ENCODE results near the gene LMF2.

DNA sequence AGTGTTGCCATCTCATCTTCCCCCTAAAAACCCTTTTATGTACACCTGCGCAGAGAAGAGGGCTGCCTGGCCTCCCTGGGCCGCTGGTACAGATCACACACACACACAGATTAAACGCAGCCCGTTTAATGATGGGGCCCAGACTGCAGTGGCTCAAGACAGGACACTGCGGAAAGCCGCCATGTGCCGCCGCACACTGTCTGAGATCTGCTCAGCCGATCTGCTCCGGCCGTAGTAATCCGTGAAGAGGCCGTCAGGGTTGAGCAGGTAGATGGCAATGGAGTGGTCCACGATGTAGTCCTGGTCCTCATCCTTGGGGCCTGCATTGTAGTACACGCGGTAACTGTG is 15.9 kb upstream of the LMF2 start:
- TF ChIP-seq, protein P1, sequence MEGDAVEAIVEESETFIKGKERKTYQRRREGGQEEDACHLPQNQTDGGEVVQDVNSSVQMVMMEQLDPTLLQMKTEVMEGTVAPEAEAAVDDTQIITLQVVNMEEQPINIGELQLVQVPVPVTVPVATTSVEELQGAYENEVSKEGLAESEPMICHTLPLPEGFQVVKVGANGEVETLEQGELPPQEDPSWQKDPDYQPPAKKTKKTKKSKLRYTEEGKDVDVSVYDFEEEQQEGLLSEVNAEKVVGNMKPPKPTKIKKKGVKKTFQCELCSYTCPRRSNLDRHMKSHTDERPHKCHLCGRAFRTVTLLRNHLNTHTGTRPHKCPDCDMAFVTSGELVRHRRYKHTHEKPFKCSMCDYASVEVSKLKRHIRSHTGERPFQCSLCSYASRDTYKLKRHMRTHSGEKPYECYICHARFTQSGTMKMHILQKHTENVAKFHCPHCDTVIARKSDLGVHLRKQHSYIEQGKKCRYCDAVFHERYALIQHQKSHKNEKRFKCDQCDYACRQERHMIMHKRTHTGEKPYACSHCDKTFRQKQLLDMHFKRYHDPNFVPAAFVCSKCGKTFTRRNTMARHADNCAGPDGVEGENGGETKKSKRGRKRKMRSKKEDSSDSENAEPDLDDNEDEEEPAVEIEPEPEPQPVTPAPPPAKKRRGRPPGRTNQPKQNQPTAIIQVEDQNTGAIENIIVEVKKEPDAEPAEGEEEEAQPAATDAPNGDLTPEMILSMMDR (IDR thresholded peaks at IDR 0.05): no peak
- no peak for TF ChIP-seq POLR2A (IDR thresholded peaks at IDR 0.05)
